Esophagus (tissue), 2 donors: ENCODE results near the gene FNDC3B. TPM values are rescaled to one million over a fixed set of nuclear protein-coding genes. Genes with fewer than 3 reads are reported as not detected.
"Not testable (repeated sequence)": the region's sequence is repeated elsewhere in the genome, so short reads cannot be mapped to it uniquely, and the experiment has no call there.

Experiments used
- H3K27ac ChIP-seq, 2 donors: one replicate each; pipeline ENCODE4 v1.5.1; 2013; ENCODE audit warnings: low read depth in 2 of 2, mild to moderate bottlenecking in 2 of 2, inconsistent platforms in 1 of 2, low read length in 1 of 2, moderate library complexity in 1 of 2
- H3K27me3 ChIP-seq, 2 donors: one replicate each; pipeline ENCODE4 v1.6.1; 2013; ENCODE audit warnings: low read length in 2 of 2, control low read depth in 1 of 2, mild to moderate bottlenecking in 1 of 2; ENCODE audit not compliant: insufficient read depth in 2 of 2, control insufficient read depth in 1 of 2
- H3K36me3 ChIP-seq, 2 donors: one replicate each; pipeline ENCODE4 v1.6.1; 2013; ENCODE audit warnings: low read length in 1 of 2; ENCODE audit not compliant: control insufficient read depth in 2 of 2, insufficient read depth in 2 of 2
- H3K4me1 ChIP-seq, 2 donors: one replicate each; pipeline ENCODE4 v1.6.1; 2013; ENCODE audit warnings: low read length in 1 of 2; ENCODE audit not compliant: control insufficient read depth in 2 of 2, insufficient read depth in 2 of 2
- H3K4me3 ChIP-seq, 2 donors: one replicate each; pipeline ENCODE4 v1.5.1; 2013; ENCODE audit warnings: low read length in 2 of 2, mild to moderate bottlenecking in 2 of 2, low read depth in 1 of 2, moderate library complexity in 1 of 2
- H3K9me3 ChIP-seq, 2 donors: one replicate each; pipeline ENCODE4 v1.6.1; 2013; ENCODE audit warnings: mild to moderate bottlenecking in 2 of 2, low read depth in 1 of 2, low read length in 1 of 2, moderate library complexity in 1 of 2; ENCODE audit not compliant: control insufficient read depth in 2 of 2, insufficient read depth in 1 of 2
- WGBS, 2 donors: extraction: QIAGEN DNeasy Blood & Tissue Kit; methylation state at CpG; one replicate each; pipeline ENCODE4 v1.1.7; 2013; 5-methylcytosine and 5-hydroxymethylcytosine counted together
- polyA plus RNA-seq, 2 donors: library from polyadenylated mRNA; stranded (reverse); fragments of 200-250 nt; gene quantifications; one replicate each; pipeline ENCODE4 v1.2.3, GENCODE V29; 2013
- donor health status: healthy with polysubstance abuse.
- donor health status: Bipolar disorder and iron deficiency.

FNDC3B gene
- polyA plus RNA-seq, 2 donors, result 2.8 to 3.3 TPM

- Histone ChIP-seq H3K36me3 (peaks cover 0 to 4% of the 10 kb centered on the region in 2 donors), H3K27ac (no peak overlapping the region), H3K4me3 (no peak overlapping the region), H3K27me3 (no peaks in the 10 kb centered on the region), H3K4me1 (no peaks in the 10 kb centered on the region), H3K9me3 (no peaks in the 10 kb centered on the region)
- 78% methylated on average over 6 of the region's 6 CpGs for WGBS, 2 donors
These were observed 318.7 kb downstream of the FNDC3B start for GRCh38 chr3:172357850-172358754.

- Histone ChIP-seq H3K27ac (no peak overlapping the region), H3K4me3 (no peak overlapping the region), H3K4me1 (no peaks in the 10 kb centered on the region), H3K36me3 (peaks cover 0 to 3% of the 10 kb centered on the region in 2 donors), H3K27me3 (no peaks in the 10 kb centered on the region), H3K9me3 (no peaks in the 10 kb centered on the region)
- 92% methylated on average over 1 of the region's 1 CpG for WGBS, 2 donors
These were observed 319.9 kb downstream of the FNDC3B start for GRCh38 chr3:172359231-172359630.

GRCh38 chr3:172359996-172360395, 320.6 kb downstream of the FNDC3B start:
- H3K27me3 ChIP-seq, result no peaks in the 10 kb centered on the region
- no peak overlapping the region for H3K4me3 ChIP-seq
- no peaks in the 10 kb centered on the region for H3K4me1 ChIP-seq
- no peaks in the 10 kb centered on the region for H3K9me3 ChIP-seq
- H3K27ac ChIP-seq, result no peak overlapping the region
- H3K36me3 ChIP-seq, result peaks cover 0 to 3% of the 10 kb centered on the region in 2 donors
- WGBS, 2 donors, result 96 to 99% methylated on average over 2 of the region's 2 CpGs

- H3K27ac ChIP-seq, result no peak overlapping the region
- H3K36me3 ChIP-seq, result peaks cover 0 to 3% of the 10 kb centered on the region in 2 donors
- H3K4me3 ChIP-seq, result no peak overlapping the region
- no peaks in the 10 kb centered on the region for H3K27me3 ChIP-seq
- H3K4me1 ChIP-seq, result no peaks in the 10 kb centered on the region
- 88 to 93% methylated on average over 1 of the region's 1 CpG for WGBS, 2 donors
- H3K9me3 ChIP-seq, result no peaks in the 10 kb centered on the region
These were observed 323.2 kb downstream of the FNDC3B start for GRCh38 chr3:172362583-172362982.

- 87 to 90% methylated on average over 3 of the region's 3 CpGs for WGBS, 2 donors
These were observed 325.1 kb downstream of the FNDC3B start for GRCh38 chr3:172364374-172365027.

GRCh38 chr3:172365028-172365567, 325.7 kb downstream of the FNDC3B start:
- no peaks in the 10 kb centered on the region for H3K4me1 ChIP-seq
- 98% methylated on average over 3 of the region's 3 CpGs for WGBS, 2 donors
- no peak overlapping the region for H3K27ac ChIP-seq
- no peak overlapping the region for H3K4me3 ChIP-seq
- H3K27me3 ChIP-seq, result no peaks in the 10 kb centered on the region
- H3K36me3 ChIP-seq, result peaks cover 0 to 3% of the 10 kb centered on the region in 2 donors
- no peaks in the 10 kb centered on the region for H3K9me3 ChIP-seq

More at GRCh38 chr3:172364374-172365027, 325.1 kb downstream of the FNDC3B start:
- no peak overlapping the region for H3K4me3 ChIP-seq
- H3K9me3 ChIP-seq, result no peaks in the 10 kb centered on the region
- H3K36me3 ChIP-seq, result peaks cover 0 to 3% of the 10 kb centered on the region in 2 donors
- H3K27ac ChIP-seq, result no peak overlapping the region
- no peaks in the 10 kb centered on the region for H3K4me1 ChIP-seq
- no peaks in the 10 kb centered on the region for H3K27me3 ChIP-seq

- H3K36me3 ChIP-seq, result peaks cover 0 to 3% of the 10 kb centered on the region in 2 donors
- no peaks in the 10 kb centered on the region for H3K27me3 ChIP-seq
- H3K4me3 ChIP-seq, result no peak overlapping the region
- H3K9me3 ChIP-seq, result no peaks in the 10 kb centered on the region
- no peaks in the 10 kb centered on the region for H3K4me1 ChIP-seq
- H3K27ac ChIP-seq, result no peak overlapping the region
- WGBS, 2 donors, result 80% methylated on average over 9 of the region's 9 CpGs
These were observed 328.1 kb downstream of the FNDC3B start for GRCh38 chr3:172367205-172368105.

GRCh38 chr3:172368556-172368955, 329.2 kb downstream of the FNDC3B start:
- H3K9me3 ChIP-seq, H3K4me1 ChIP-seq, H3K36me3 ChIP-seq, H3K27ac ChIP-seq, H3K4me3 ChIP-seq, H3K27me3 ChIP-seq: not testable (repeated sequence)
- WGBS, 2 donors, result 90 to 91% methylated on average over 5 of the region's 5 CpGs
